ENCODE measurements around the gene CELF1. TPM values are rescaled to one million over a fixed set of nuclear protein-coding genes. Genes with fewer than 3 reads are reported as not detected.

Gene CELF1
- total RNA-seq, 1 donor from 2014 or later = 127 TPM

DNA sequence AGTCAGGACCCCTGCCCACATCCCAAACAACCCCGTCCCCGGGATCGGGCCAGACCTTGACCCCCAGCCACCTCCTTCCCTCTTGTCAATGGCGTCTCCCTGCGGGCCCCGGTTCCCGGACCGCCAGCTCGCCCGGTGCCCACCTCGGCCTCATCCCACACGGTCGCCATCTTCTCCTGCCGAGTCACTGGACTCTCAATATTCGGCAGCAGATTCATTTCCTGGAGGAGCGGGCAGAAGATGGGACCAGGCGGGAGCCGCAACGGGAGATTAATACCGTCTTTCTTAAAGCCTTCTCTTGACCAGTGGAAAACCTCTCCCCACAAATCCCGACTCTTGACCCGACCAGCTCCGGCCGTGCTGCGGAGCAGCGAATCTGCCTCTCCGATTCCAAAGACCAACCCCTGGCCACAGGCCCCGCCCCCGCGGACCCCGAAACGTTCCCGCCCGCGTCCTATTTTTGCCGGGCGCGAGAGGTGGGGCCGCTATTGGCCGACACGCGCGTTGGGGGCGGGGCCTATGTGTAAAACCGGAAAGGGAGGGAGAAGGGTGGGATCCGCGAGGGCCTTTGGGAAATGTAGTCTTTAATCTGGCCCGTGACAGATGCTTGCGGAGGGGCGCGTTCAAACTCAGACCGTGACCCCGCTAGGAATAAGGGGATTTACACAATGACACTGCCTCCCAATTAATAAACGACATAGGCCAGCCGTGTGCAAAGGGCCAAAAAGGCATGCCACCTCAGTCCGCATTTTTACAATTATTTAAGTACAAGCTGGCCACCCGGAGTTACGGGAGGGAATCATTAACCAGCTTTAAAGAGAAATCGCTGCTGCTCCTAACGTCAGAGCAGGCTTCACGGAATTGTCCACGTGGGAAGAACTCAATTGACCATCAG, 126.6 kb downstream of the CELF1 start, which contains the start of gene PSMC3:
PSMC3 (minus strand) TSS at position 378 of the 895 bp plus-strand sequence; CDS start at position 218, 160 bp downstream.
- DNase-seq (ENCODE audit: low spot score) = peak; percentile 99

DNA sequence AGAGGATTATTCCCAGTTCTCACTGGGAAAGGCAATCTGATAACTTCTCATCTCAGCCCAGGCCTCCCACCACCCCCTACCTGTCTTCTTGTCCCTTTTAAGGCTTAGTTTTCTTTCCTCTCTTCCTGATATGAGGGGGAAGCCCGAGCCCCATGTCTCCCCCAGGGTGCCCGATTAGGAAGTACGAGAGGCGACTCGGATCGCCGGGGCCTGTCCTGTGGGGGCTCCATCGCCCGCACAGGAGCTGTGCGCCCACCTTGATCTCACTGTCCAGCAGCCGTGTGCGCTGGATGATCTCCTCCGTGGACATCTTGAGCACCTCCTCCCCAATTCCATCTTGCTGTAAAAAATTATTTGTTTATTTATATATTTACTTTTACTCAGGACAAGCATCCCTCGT, 127.3 kb downstream of the CELF1 start:
- no peak for DNase-seq (ENCODE audit: low spot score)

DNA sequence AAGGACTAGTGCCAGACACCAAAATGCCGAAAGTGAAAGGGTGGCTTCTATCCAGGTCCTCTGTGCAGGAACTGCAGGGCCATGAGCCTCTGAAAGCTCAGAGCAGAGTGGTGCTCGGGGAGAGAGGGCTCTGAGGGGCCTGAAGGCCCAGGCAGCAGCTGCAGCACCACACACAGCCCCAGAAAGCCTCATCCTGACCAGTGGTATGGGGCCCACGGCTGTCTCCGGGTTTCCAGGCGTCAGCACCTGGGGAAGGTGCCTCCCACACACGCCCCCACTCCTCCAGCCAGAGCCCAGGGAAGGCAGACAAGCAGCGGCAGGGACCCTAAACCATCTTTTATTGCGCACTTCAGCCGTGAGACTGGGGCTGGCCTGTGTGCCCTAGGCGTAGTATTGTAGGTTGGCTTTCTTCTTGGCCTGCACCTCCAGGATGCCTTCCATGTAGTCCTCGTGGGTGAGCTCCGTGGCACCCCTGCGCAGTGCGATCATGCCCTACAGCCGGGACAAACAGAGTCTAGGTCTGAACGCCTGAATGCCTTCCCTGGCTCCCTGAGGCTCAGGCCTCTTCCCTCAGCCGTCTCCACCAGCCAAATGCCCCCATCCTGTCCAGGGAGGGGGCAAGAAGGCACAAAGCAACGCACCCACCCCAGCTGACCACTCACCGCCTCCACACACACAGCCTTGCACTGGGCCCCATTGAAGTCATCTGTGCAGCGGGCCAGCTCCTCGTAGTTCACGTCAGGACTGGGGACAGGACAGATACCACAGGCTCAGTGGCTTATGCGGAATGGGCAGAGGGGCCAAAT, 134.3 kb downstream of the CELF1 start:
- no peak for DNase-seq (ENCODE audit: low spot score)

DNA sequence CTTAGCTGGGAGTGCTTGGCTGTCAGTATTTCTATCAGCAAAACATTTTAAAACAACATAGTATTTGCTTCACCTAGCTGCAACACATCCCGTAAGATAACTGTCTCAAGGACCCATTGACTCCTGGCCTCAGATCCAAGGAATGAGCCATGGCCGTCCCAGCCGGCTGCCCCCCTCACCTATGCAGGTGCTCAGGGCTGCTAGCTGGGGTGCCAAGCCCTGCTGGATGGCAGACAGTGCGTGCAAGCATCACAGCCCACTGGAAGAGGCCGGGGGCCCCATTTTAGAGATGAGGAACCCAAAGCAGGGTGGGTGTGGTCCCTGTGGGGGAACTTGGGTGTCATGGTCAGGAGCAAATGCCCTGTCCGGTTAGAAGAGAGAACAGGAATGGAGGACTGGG, 135.2 kb downstream of the CELF1 start:
- no peak for DNase-seq (ENCODE audit: low spot score)

DNA sequence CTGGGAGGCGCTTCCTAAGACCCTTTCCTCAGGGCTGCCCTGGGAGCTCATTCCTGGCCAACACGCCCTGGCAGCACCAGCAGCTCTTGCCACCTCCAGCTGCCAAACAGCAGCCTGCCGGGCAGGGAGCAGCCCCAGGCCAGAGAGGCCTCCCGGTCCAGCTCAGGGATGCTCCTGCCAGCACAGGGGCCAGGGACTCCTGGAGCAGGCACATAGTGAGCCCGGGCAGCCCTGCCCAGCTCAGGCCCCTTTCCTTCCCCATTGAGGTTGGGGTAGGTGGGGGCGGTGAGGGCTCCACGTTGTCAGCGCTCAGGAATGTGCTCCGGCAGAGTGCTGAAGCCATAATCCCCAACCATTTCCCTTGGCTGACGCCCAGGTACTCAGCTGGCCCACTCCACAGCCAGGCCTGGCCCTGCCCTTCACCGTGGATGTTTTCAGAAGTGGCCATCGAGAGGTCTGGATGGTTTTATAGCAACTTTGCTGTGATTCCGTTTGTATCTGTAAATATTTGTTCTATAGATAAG, 136.9 kb downstream of the CELF1 start:
- no peak for DNase-seq (ENCODE audit: low spot score)

Other genes starting within 250 kb of the CELF1 start
- gene MYBPC3, start 200.4 kb downstream of the CELF1 start, total RNA-seq = 0.48 TPM
- gene SPI1, start 174.6 kb downstream of the CELF1 start, total RNA-seq = 74.7 TPM
- gene SLC39A13, start 144.5 kb downstream of the CELF1 start, total RNA-seq = 49.7 TPM
- gene PSMC3, start 126.7 kb downstream of the CELF1 start, total RNA-seq = 116 TPM
- 0.55 TPM for gene RAPSN, start 104.0 kb downstream of the CELF1 start, total RNA-seq
- 50.7 TPM for gene PTPMT1, start 12.5 kb upstream of the CELF1 start, total RNA-seq
- 12.6 TPM for gene KBTBD4, start 25.8 kb upstream of the CELF1 start, total RNA-seq
- 72.8 TPM for gene NDUFS3, start 25.9 kb upstream of the CELF1 start, total RNA-seq
- gene FAM180B, start 33.5 kb upstream of the CELF1 start, total RNA-seq = 0.55 TPM
- 1.1 TPM for gene C1QTNF4, start 41.3 kb upstream of the CELF1 start, total RNA-seq
- 110 TPM for gene MTCH2, start 89.4 kb upstream of the CELF1 start, total RNA-seq
- gene AGBL2, start 162.2 kb upstream of the CELF1 start, total RNA-seq = 0.42 TPM
- gene FNBP4, start 214.2 kb upstream of the CELF1 start, total RNA-seq = 89.9 TPM

All from mesenteric fat pad (tissue), 1 donor.